Stimulated activated CD4-positive, alpha-beta T cell treated with anti-CD3 and anti-CD28 coated beads, TNF-alpha, amount 100 ng/mL, for 1 hour (primary cell): ENCODE results near the gene SYT14.
"Not testable (repeated sequence)": the region's sequence is repeated elsewhere in the genome, so short reads cannot be mapped to it uniquely, and the experiment has no call there.

Experiments
- DNase-seq, 3 donors: peaks; one replicate each; pipeline ENCODE4 v3.0.0-alpha.2; 2020; ENCODE audit warnings: low read depth in 3 of 3, low spot score in 1 of 3

The SYT14 gene

DNA sequence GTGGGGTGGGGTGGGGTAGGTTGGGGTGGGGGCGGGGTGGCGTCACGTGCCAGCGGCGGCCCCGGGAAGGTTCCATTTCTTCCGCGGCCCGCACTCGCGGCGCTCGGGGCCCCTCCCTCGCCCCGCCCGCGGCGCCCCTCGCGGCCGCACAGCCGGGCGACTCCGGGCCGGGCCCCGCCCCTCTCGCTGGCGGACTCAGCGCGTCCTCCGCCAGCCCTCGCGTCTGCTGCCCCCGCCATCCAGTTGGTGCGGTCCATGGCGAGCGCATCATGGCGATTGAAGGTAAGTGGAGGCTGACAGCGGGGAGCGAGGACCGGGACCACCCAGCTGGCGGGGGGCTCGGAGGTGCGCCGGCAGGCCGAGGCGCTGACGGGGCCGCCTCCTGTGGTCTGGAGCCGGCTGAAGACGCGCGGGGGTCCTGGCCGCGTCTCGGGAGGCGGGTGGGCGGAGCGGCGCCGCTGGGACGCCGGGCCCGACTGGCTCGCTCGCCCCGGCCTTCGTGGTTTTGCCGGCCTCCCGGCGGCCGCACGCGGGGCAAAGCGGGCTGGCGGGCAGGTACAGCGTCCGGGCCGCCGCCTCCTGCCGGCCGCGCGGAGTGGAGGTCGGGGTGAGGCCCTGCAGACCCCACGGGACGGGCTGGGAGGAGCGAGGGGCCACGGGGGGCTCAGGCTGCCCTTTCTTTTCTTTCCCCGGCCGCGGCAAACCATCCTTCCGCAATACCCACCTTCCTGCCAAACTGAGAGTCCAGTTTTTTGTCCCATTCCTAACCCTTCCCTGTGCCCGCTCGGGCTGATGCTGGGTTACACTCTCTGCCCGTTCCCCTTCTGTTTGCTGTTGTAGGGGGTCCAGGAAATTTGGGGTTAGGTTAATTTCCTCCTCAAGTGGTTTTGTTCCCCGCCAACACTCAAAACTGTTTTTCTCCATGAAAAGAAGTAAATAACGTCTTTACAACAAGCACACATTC lies at the start of gene SYT14:
Gene SYT14, plus strand, starts transcription at position 222 of the 964 bp plus-strand sequence. Its CDS starts 48 bp downstream, at position 270.
- DNase-seq: no peak

DNA sequence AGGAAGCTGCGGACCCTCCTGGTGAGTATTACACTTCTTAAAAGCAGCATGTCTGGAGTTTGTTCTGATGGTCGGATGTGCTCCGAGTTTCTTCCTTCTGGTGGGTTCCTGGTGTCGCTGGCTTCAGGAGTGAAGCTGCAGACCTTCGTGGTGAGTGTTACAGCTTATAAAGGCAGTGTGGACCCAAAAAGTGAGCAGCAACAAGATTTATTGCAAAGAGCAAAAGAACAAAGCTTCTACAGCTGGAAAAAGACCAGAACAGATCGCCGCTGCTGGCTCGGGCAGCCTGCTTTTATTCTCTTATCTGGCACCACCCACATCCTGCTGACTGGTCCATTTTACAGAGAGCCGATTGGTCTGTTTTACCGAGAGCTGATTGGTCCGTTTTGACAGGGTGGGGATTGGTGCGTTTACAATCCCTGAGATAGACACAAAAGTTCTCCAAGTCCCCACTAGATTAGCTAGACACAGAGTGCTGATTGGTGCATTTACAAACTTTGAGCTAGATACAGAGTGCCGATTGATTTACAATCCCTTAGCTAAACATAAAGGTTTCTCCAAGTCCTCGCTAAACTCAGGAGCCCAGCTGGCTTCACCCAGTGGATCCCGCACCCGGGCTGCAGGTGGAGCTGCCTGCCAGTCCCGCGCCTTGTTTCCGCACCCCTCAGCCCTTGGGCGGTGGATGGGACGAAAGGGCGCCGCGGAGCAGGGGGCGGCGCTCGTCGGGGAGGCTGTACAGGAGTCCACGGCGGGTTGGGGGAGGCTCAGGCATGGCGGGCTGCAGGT lies 49.5 kb upstream of the SYT14 start:
- not testable (repeated sequence) for DNase-seq

DNA sequence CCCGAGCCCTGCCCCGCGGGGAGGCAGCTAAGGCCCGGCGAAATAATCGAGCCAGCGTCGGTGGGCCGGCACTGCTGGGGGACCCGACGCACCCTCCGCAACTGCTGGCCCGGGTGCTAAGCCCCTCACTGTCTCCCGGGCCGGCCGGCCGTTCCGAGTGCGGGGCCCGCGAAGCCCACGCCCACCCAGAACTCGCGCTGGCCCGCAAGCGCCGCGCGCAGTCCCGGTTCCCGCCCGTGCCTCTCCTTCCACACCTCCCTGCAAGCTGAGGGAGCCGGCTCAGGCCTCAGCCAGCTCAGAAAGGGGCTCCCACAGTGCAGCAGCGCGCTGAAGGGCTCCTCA lies 49.0 kb upstream of the SYT14 start:
- no peak for DNase-seq

DNA sequence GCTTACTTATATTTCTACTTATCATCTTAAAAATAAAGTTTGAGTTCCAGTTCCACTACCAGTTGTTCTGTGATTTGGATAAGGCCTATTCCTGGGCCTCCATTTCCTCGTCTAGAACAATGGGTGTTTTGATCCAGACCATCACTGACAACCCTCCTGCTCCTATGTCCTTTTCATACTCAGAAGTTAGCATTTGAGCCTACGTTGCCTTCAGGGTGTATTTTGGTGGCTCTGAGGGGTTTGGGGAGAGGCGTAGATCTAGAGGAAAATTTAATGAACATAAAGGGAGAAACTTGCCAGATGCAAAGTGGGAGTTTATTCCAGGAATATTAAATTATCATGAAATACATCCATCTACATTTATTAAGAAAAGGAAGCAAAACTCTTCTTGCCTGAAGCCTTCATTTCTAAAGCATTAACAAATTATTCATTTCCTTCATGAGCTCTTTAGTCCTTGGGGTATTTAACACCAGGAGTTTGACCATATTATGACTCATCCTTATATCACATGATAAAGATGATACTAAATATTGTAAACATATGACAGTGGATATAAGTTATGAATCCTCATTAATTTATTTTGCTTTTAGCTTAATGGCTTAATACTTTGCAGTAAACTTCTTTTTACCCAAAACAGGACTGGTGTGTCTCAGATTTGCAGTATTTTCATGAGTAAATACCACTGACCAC lies 47.2 kb upstream of the SYT14 start:
- DNase-seq: no peak

- no peak for DNase-seq
These were observed 44.3 kb upstream of the SYT14 start for GRCh38 chr1:209893751-209894150.

DNA sequence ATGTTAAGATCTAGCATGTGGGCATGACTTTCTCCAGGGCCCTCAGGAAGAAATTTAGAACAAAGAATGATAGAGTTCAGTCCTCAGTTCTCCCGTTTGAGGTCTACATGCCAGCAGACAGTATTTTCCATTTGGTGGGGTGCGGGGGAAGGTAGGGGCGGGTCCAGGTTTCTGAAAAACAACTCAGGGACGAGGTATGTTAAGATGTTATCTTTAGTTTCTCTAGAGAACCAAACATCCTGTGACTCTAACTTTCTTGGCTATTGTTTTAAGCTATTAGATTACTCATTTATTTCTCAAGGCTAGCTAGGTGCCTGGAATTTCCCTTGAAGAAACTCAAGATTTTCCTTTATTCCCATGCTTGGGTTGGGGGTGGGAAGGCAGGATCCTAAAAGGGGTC lies 42.3 kb upstream of the SYT14 start:
- no peak for DNase-seq

- no peak for DNase-seq
These were observed 41.7 kb upstream of the SYT14 start for GRCh38 chr1:209896346-209896745.

DNA sequence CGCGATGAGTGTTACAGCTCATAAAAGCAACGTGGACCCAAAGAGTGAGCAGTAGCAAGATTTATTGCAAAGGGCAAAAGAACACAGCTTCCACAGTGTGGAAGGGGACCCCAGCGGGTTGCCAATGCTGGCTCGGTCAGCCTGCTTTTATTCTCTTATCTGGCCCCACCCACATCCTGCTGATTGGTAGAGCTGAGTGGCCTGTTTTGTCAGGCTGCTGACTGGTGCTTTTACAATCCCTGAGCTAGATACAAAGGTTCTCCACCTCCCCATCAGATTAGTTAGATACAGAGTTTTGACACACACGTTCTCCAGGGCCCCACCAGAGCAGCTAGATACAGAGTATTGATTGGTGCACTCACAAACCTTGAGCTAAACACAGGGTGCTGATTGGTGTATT lies 39.7 kb upstream of the SYT14 start:
- not testable (repeated sequence) for DNase-seq

DNA sequence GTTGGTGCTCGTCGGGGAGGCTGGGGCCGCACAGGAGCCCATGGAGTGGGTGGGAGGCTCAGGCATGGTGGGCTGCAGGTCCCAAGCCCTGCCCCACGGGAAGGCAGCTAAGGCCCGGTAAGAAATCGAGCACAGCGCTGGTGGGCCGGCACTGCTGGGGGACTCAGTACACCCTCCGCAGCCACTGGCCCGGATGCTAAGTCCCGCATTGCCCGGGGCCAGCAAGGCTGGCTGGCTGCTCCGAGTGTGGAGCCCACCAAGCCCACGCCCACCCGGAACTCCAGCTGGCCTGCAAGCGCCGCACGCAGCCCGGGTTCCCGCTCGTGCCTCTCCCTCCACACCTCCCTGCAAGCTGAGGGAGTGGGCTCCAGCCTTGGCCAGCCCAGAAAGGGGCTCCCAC lies 39.2 kb upstream of the SYT14 start:
- not testable (repeated sequence) for DNase-seq

DNA sequence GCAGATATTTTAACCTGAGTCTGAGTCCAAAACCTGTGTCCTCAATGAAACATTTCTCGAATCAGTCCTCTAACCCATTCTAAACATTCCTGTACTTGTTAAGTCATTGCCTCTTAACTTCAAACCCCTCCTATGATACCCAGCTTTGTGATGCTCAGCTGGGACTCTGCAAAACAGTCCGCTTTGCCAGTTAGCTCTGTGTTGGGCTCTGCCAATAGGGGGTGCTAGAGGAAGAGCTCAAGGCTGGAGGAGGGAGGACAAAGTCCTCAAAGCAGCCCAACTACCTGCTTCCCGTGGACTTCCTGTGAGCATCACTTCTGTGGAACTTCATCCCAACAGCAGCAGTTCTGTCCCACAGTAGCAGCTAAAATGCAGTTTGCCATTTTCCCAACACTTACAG lies 38.1 kb upstream of the SYT14 start:
- no peak for DNase-seq

DNA sequence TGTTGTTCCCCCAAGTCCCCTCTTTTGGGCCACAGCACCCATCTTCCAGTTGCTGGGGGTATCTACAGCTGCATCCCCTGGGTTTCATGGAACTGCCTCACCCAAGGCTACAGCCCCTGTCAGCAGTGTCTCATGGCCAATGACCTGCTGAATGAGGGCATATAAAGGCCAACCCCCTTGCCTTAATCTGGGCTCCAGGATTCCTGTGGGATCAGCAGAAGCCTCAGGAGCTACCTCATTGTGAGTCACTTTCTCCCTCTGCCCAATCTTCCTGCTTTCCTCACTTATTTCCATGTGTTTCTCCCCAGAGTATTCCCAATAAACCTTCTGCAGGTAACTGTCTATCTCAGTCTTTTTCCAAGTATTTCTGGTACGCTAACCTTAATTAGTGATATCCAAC lies 37.3 kb upstream of the SYT14 start:
- DNase-seq: no peak

GRCh38 chr1:209901211-209901610 lies 36.8 kb upstream of the SYT14 start:
- no peak for DNase-seq

DNA sequence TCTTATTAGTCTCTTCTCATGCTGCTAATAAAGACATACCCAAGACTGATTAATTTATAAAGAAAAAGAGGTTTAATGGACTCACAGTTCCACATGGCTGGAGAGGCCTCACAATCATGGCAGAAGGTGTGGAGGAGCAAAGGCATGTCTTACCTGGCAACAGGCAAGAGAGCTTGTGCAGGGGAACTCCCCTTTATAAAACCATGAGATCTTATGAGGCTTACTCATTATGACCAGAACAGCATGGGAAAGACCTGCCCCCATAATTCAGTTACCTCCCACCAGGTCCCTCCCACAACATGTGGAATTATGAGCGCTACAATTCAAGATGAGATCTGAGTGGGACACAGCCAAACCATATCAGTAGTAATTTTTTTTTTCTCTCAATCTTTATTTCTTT lies 33.2 kb upstream of the SYT14 start:
- DNase-seq: not testable (repeated sequence)

GRCh38 chr1:209911746-209912145 lies 26.3 kb upstream of the SYT14 start:
- no peak for DNase-seq

DNA sequence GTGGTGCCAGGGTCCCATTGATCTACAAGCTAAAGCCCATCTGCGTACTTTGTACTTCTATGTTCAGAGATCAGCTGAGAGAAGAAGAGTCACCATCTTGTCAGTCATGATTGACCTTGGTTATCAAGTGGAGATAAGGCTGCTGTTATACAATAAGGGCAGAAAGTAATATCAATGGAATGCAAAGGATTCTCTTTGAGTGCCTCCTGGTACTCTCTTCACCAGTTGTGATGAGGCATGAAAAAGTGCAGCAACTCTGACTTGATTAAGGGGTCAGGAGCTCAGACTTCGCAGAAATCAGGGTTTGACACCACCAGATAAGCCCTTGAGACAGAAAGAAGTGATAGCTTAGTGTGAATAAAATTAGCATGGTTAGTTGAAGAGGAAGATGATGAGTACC lies 25.7 kb upstream of the SYT14 start:
- no peak for DNase-seq

DNA sequence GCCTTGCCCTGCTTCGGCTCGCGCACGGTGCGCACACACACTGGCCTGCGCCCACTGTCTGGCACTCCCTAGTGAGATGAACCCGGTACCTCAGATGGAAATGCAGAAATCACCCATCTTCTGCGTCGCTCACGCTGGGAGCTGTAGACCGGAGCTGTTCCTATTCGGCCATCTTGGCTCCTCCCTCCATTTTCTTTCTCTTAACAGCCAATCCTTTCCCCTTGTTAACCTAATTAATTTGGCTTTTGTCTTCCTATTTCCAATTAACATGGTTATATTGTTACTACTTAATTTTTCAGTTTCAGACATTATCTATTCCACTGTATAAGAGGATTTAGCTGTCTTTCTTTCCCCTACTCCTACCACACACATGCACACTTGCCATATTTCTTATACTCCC lies 18.4 kb upstream of the SYT14 start:
- DNase-seq: not testable (repeated sequence)

- no peak for DNase-seq
These were observed 17.2 kb upstream of the SYT14 start for GRCh38 chr1:209920844-209921243.

GRCh38 chr1:209924390-209924789 lies 13.6 kb upstream of the SYT14 start:
- DNase-seq: no peak

- no peak for DNase-seq
These were observed 12.0 kb upstream of the SYT14 start for GRCh38 chr1:209926045-209926444.

GRCh38 chr1:209927466-209927865 lies 10.6 kb upstream of the SYT14 start:
- DNase-seq: no peak

- no peak for DNase-seq
These were observed 8.3 kb upstream of the SYT14 start for GRCh38 chr1:209929751-209930150.

DNA sequence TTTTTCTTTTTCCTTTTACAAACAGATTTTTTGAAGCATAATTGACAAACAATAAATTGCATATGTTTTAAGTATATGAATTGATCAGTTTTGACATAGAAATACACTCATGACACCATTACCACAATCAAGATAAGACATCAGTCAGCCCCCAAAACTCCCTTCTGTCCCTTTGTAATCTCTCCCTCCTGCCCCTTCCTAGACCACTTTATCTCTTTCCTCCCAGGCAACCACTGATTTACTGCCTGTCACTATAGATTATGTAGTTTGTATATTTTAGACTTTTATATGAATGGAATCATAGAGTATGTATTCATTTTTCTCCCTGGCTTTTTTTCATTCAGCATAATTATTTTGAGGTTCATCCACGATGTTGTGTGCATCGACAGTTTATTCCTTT lies 6.9 kb upstream of the SYT14 start:
- DNase-seq: no peak
